NCI-H774 (cell line): ENCODE data around the gene DNAJC1.
"Not testable (repeated sequence)": the region's sequence is repeated elsewhere in the genome, so short reads cannot be mapped to it uniquely, and the experiment has no call there.

Experiments
- DNase-seq: peaks from one replicate; lab custom pipeline; 2025; lab: John Stamatoyannopoulos, UW

Gene DNAJC1

GRCh38 chr10:21899736-21900135, 103.8 kb downstream of the DNAJC1 start:
- DNase-seq: no peak

GRCh38 chr10:21895932-21896331, 107.6 kb downstream of the DNAJC1 start:
- DNase-seq: no peak

GRCh38 chr10:21894648-21895342, 108.7 kb downstream of the DNAJC1 start:
- DNase-seq: no peak

- DNase-seq: no peak
These were observed 112.1 kb downstream of the DNAJC1 start for GRCh38 chr10:21891439-21891838.

- no peak for DNase-seq
These were observed 113.9 kb downstream of the DNAJC1 start for GRCh38 chr10:21889477-21890275.

GRCh38 chr10:21888959-21889358, 114.6 kb downstream of the DNAJC1 start:
- no peak for DNase-seq

DNA sequence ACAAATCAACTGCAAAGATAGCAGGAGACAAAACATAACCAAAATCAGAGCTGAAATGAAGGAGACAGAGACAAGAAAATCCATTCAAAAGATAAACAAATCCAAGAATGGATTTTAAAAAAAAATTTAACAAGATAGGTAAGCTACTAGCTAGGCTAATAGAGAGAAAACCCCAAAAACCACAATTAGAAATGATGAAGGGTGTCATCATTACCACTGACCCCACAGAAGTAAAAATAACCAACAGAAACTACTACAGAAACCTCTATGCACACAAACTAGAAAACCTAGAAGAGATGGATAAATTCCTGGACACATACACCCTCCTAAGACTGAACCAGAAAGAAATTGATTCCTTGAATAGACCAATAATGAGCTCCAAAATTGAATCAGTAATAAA, 117.6 kb downstream of the DNAJC1 start:
- no peak for DNase-seq

- DNase-seq: no peak
These were observed 130.3 kb downstream of the DNAJC1 start for GRCh38 chr10:21873198-21873597.

- DNase-seq: not testable (repeated sequence)
These were observed 130.8 kb downstream of the DNAJC1 start for GRCh38 chr10:21872771-21873170.

- no peak for DNase-seq
These were observed 132.7 kb downstream of the DNAJC1 start for GRCh38 chr10:21870849-21871248.

- DNase-seq: not testable (repeated sequence)
These were observed 134.4 kb downstream of the DNAJC1 start for GRCh38 chr10:21869087-21869486.

GRCh38 chr10:21860718-21861117, 142.8 kb downstream of the DNAJC1 start:
- DNase-seq: no peak

DNA sequence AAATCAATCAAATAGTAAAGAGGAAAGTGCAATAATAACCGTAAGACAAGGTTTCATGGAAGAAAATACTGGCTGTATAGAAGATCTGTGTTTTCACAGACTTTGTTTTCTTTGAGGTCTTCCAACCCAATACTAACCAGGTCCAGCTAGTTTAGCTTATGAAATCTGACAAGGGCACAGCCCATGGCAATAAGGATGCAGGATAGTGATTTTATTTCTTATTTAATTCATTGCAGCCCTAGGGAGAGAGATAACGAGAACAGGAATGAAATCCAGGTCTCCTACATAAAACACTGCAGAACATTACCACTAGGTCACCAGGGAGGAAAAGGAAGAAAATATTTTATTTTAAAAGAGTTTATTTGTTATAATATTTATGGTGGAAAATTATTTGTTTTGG, 145.1 kb downstream of the DNAJC1 start:
- DNase-seq: no peak

DNA sequence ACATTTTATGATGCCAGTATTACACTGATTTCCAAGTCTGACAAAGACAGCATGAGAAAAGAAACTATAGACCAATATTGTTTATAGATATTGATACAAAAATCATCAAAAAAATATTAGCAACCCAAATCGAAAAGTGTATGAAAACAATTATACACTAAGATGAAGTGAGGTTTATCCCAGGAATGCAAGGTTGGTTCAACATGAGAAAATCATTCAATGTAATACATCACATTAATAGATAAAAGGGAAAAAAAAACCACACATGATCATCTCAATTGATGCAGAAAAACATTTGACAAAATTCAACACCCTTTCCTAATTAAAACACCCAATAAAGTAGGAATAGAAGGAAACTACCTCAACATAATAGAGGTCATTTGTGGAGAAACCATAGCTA, 153.9 kb downstream of the DNAJC1 start:
- no peak for DNase-seq

DNA sequence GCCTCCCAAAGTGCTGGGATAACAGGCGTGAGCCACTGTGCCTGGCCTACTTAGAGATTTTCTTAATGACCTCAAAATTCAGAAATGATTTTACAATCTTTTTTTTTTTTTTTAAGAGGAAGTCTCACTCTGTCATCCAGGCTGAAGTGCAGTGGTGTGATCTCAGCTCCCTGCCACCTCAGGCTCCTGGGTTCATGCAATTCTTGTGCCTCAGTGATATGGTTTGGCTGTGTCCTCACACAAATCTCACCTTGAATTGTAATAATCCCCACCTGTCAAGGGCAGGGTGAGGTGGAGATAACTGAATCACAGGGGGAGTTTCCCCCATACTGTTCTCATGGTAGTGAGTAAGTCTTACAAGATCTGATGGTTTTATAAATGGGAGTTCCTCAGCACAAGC, 159.9 kb downstream of the DNAJC1 start:
- no peak for DNase-seq

- DNase-seq: not testable (repeated sequence)
These were observed 162.3 kb downstream of the DNAJC1 start for GRCh38 chr10:21841273-21841672.

DNA sequence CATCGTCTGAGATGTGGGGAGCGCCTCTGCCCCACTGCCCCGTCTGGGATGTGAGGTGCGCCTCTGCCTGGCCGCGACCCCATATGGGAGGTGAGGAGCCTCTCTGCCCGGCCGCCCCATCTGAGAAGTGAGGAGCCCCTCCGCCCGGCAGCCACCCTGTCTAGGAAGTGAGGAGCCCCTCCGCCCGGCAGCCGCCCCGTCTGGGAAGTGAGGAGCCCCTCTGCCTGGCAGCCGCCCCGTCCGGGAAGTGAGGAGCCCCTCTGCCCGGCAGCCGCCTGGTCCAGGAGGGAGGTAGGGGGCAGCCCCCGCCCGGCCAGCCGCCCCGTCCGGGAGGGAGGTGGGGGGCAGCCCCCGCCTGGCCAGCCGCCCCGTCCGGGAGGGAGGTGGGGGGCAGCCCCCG, 166.0 kb downstream of the DNAJC1 start:
- not testable (repeated sequence) for DNase-seq

DNA sequence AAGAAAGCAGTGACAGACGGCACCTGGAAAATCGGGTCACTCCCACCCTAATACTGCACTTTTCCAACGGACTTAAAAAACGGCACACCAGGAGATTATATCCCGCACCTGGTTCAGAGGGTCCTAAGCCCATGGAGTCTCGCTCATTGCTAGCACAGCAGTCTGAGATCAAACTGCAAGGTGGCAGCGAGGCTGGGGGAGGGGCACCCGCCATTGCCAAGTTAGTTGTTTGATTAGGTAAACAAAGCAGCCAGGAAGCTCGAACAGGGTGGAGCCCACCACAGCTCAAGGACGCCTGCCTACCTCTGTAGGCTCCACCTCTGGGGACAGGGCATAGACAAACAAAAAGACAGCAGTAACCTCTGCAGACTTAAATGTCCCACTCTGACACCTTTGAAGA, 169.0 kb downstream of the DNAJC1 start:
- DNase-seq: not testable (repeated sequence)

DNA sequence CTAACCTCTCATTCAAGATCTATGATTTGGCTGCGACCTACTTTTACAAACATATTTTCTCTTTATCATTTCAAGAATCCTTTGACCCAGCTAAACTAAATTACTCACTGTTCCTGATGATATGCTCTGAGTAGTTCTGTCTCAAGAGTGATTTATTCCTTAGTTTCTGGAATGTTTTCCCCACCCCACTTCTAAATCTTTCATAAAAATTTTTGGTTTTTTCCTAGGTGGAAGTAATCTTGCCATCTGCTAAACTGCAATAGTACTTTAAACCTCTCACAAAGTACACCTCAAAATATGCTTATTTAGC, 170.8 kb downstream of the DNAJC1 start:
- no peak for DNase-seq

GRCh38 chr10:21831986-21832820, 171.3 kb downstream of the DNAJC1 start:
- no peak for DNase-seq

DNA sequence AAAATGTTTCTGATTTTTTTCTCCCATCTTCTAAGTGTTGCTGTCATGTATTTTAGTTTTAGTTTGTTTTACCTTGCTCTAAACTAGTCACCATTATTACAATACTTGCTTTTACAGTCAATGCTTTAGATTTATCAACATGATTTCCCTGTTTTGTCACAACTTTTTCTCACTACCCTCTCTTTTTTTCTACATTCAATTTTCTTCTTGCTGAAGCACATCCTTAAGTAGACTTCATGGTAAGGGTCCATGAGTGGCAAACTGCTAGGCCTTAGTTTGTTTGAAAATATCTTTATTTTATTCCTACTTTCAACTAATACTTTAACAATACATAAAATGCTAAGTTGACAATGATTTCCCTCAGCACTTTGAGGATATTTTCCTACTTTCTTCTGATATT, 173.5 kb downstream of the DNAJC1 start:
- no peak for DNase-seq

- no peak for DNase-seq
These were observed 176.2 kb downstream of the DNAJC1 start for GRCh38 chr10:21827308-21827707.

GRCh38 chr10:21826725-21827124, 176.8 kb downstream of the DNAJC1 start:
- DNase-seq: no peak
